OCI-LY3 (cell line): ENCODE measurements around the gene METTL8.

ENCODE experiments used
- EZH2phosphoT487 ChIP-seq: fragments of 200-600 bp; shearing (Covaris generic); IDR thresholded peaks from 2 replicates; pipeline ENCODE4 v1.6.1; 2018; ENCODE audit warnings: antibody characterized with exemption, mixed run types, low read depth
- TF ChIP-seq, protein P1 (sequence below): fragments of 200-600, 300-600 bp; sonication (generic); IDR thresholded peaks from 2 replicates; pipeline ENCODE4 v1.5.1; 2014; ENCODE audit warnings: antibody characterized with exemption, low read length, low read depth

DNA sequence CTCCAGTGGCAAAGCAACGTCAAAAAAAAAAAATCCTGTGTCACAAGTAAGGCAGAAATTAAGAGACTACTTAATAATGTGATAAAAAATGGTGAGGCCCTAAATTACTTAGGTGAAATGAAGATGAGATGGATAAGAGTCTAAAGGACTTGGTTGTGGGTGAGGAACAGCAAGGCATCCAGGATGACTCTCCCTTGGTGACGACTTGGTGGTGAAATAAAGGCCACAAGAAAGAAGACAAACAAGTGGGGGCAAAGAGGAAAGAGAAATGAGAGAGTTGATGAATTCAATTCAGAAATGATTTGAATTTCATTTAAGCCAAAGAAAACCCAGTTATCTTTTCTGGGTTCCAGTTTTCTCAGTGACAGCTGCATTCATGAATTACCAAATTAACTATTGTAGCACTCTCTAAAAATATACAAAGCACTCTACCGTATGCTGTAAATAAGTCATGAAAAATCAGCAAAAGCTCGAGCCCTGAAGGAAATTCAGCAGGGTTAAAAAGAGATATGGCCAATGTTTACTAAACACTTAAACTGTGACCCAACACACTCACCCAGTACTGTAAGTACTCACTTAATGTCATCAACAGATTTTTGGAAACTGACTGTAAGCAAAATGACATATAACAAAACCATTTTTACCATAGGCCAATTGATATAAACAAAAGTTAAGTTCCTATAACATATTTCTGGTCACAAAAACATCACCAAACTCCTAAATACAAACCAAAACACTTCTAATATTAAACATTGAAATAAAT, 1.4 kb downstream of the METTL8 start:
- TF ChIP-seq, protein P1, sequence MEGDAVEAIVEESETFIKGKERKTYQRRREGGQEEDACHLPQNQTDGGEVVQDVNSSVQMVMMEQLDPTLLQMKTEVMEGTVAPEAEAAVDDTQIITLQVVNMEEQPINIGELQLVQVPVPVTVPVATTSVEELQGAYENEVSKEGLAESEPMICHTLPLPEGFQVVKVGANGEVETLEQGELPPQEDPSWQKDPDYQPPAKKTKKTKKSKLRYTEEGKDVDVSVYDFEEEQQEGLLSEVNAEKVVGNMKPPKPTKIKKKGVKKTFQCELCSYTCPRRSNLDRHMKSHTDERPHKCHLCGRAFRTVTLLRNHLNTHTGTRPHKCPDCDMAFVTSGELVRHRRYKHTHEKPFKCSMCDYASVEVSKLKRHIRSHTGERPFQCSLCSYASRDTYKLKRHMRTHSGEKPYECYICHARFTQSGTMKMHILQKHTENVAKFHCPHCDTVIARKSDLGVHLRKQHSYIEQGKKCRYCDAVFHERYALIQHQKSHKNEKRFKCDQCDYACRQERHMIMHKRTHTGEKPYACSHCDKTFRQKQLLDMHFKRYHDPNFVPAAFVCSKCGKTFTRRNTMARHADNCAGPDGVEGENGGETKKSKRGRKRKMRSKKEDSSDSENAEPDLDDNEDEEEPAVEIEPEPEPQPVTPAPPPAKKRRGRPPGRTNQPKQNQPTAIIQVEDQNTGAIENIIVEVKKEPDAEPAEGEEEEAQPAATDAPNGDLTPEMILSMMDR, result no peak
- TF ChIP-seq EZH2phosphoT487, result no peak
